ENCODE measurements around the gene OR10K2.

GRCh38 chr1:158458263-158458662, 32.2 kb upstream of the OR10K2 start:
- TF ChIP-seq, protein P1, sequence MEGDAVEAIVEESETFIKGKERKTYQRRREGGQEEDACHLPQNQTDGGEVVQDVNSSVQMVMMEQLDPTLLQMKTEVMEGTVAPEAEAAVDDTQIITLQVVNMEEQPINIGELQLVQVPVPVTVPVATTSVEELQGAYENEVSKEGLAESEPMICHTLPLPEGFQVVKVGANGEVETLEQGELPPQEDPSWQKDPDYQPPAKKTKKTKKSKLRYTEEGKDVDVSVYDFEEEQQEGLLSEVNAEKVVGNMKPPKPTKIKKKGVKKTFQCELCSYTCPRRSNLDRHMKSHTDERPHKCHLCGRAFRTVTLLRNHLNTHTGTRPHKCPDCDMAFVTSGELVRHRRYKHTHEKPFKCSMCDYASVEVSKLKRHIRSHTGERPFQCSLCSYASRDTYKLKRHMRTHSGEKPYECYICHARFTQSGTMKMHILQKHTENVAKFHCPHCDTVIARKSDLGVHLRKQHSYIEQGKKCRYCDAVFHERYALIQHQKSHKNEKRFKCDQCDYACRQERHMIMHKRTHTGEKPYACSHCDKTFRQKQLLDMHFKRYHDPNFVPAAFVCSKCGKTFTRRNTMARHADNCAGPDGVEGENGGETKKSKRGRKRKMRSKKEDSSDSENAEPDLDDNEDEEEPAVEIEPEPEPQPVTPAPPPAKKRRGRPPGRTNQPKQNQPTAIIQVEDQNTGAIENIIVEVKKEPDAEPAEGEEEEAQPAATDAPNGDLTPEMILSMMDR (conservative IDR thresholded peaks at IDR 0.05; ENCODE audit: low read length): no peak
- no peak for TF ChIP-seq EZH2phosphoT487 (IDR thresholded peaks at IDR 0.05; ENCODE audit: borderline replicate concordance, low read depth, low read length)

Data from OCI-LY7 (cell line).